ENCODE results near the gene SORCS2.

- TF ChIP-seq CTCF (conservative IDR thresholded peaks at IDR 0.05; ENCODE audit: low read depth, low read length) (no peak), EZH2 (IDR thresholded peaks at IDR 0.05; ENCODE audit: borderline replicate concordance, low read depth, low read length, poor library complexity, severe bottlenecking) (no peak)
These were observed 250.3 kb downstream of the SORCS2 start for GRCh38 chr4:7442574-7443162.

Data from A673 (cell line).